OCI-M1 (cell line): ENCODE data around the gene RIPOR2.

ENCODE experiments used
- DNase-seq: peaks from one replicate; lab custom pipeline; 2025; lab: John Stamatoyannopoulos, UW

RIPOR2 gene

DNA sequence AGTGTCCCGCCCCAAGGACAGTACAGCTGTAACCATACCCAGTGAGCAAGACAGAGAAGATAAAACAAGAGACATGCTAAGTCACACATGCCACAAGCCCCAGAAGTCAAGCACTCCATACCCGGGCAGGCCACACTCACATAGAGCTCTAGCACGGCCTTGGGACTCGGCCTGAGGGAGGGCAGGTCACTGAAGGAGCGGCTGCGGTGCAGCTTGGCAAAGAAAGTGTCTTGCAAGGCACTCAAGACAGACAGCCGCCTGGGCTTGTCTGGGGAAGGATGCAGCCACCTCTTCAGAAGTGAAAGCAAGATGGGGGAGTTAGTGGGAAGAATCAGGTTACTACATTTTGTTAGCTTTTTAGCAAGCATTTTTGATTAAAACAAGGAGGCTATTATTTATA, 88.4 kb downstream of the RIPOR2 start:
- no peak for DNase-seq

- DNase-seq = no peak
Observed at GRCh38 chr6:24845578-24845977, 90.2 kb downstream of the RIPOR2 start.

- no peak for DNase-seq
Observed at GRCh38 chr6:24844903-24845302, 90.9 kb downstream of the RIPOR2 start.

DNA sequence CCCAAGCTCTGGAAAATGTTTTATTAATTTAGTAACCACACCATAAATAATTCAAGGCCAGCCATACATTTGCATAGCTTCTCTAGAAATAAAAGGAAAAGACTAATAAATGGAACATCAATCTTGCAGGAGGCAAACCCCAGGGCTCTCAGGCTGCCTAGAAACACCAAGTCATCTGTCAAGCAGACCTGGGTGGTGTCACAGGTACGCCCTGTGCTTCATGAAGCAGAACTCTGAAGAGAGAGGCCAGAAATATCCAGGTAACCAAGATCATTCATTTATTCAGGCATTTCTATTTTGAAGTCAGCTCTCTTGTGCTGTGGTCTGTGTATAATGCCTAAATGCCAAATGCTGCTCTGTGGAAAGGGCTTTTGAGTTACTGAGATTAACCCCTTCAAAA, 91.7 kb downstream of the RIPOR2 start:
- DNase-seq = no peak

GRCh38 chr6:24840187-24840586, 95.6 kb downstream of the RIPOR2 start:
- no peak for DNase-seq

GRCh38 chr6:24838994-24839393, 96.8 kb downstream of the RIPOR2 start:
- no peak for DNase-seq

GRCh38 chr6:24838081-24838480, 97.7 kb downstream of the RIPOR2 start:
- no peak for DNase-seq

GRCh38 chr6:24836109-24836508, 99.7 kb downstream of the RIPOR2 start:
- DNase-seq = no peak

DNA sequence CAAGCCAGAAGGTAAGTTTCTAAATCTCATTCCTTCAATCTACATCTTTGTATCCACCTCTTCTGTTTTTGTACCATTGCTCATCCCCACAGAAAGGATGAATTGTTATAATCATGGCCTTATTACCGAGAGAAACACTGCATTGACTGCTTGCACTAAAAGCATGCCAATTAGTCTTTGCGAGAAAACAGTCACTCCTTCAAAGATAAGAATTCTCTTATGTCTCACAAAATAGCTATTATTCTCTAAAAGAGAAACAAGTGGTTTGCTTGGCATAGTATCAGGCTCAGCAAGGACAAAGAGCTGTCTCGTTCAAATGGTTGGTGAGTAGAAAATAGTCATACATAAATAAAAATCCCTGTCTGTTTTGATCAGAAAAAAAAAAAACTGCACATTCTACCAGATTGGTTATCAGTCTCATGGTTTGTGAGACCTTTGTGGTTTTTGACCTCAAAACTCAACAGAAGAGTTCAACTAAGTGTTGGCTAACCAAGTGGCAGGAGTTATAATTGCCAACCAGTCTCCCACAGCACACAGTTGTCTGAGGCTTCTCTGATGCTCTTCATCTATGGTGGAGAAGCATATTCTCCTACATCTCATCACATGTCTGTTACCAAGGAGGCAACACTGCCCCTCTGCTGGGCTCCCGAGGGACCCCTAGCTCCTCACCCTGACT, 101.9 kb downstream of the RIPOR2 start:
- DNase-seq = no peak

DNA sequence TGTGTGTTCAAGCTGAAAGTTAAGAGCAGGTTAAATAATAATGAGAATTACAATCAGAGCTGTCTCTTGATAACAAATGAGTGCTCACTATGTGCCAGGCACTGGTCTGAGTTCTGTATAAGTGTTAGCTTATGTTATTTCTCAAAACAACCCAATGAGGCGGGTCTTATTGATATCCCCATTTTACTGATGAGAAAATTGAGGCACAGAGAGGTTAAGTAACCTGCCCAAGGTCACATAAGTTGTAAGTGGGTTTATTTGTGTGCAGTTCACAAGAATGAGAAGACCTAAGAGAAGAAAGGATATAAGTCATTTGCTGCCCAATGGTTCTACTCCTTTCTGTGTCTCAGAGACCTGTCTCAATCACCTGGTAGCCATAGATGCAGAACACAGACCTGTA, 103.0 kb downstream of the RIPOR2 start:
- DNase-seq = no peak

DNA sequence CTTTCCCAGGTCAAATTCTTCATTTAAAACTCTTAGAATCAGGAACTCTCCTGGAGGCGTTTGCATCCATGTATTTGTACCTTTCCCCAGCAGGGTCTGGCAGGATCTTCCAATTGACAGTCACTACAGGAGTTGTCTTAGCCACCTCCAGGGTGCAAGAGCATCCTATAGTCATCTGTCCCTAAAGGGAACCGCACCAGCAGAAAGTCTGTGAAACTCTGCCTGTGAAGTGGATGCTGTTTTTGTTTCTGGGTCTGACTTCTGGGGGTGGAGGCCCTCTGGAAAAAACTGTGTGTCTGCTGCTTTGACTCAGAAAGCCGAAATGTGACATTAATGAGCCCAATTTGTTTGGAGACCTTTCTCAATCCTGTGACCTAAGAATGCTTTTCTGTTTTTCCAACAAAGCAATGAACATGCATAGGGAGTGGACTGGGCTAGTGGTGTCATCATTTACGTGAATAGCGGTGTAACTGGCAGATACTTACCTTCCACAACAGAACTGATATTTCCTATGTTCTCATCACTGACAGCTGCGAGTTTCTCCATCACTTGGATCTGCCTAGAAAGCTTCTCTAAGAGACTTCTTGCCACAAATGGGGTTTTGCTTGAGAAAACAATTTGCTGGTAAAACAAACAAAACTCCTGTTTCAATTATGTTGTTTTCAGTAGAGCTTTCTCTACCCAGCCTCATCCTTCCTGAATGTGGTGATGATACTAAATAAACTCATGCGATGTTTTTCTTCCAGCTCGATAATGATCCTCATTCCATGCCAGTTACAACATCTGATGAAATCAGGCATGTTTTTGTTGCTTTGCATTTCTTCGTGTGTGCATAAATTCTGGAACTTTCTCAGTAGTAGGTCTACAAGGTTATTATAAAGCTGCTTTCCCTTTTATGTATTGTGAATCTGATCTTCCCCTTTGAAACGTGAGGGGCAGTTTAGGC, 103.7 kb downstream of the RIPOR2 start:
- DNase-seq = no peak

DNA sequence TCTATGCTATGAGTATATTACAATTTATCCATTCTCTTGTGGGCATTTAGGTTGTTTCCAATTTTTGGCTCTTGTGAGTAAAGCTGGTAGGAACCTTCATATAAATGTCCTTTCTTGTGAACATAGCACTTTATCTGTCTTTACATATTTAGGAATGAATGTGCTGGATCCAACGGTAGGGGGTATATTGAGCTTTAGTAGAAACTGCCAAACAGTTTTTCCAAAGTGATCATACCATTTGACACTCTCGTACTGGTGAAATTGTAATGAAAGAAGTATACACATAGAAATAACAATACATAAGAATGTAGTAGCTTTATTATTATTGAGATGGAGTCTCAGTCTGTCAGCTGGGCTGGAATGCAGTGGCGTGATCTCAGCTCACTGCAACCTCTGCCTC, 106.1 kb downstream of the RIPOR2 start:
- DNase-seq = no peak

- no peak for DNase-seq
Observed at GRCh38 chr6:24827970-24828369, 107.8 kb downstream of the RIPOR2 start.

DNA sequence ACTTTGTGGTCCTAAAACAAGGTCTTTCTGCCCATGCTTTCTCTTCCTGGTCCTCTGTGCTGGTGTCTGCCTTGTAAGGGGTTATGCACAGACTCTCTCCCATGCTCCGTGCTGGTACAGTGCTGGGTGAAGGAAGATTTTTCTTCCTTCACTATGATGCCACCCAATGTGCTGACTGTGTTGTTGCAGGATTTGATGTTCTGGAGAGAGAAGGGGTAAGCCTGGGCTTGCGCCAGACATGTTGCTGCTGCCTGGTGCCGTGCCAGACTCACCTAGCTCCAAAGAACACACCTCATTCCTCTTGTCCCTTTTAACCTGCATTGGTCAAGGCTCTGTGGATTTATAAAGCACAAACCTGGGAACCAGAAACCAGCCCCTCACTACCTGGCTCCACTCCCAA, 108.6 kb downstream of the RIPOR2 start:
- no peak for DNase-seq

DNA sequence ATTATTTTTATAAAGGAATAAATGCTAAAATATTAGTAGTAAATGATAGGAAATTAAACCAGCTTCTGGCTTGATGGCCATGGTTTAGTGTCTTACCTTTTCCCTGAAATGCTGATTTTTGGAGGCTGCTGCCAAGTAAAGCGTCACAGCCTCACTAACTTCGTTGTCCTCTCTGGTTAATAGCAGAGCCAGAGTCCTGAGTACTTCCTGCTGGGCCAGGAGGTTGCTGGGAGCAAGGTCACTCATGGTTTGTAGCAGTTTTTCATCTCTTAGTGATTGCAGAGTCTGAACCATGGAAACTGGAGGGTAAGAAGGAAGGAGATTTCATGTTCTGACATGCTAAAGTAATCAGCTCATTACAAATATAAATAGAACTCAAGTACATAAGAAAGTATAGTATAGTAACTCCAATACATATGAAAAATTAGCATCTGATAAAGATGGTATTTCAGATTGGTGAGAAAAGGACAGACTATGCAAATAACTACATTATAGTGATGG, 110.6 kb downstream of the RIPOR2 start:
- no peak for DNase-seq

GRCh38 chr6:24824142-24824938, 111.4 kb downstream of the RIPOR2 start:
- no peak for DNase-seq

GRCh38 chr6:24823185-24823584, 112.6 kb downstream of the RIPOR2 start:
- no peak for DNase-seq

DNA sequence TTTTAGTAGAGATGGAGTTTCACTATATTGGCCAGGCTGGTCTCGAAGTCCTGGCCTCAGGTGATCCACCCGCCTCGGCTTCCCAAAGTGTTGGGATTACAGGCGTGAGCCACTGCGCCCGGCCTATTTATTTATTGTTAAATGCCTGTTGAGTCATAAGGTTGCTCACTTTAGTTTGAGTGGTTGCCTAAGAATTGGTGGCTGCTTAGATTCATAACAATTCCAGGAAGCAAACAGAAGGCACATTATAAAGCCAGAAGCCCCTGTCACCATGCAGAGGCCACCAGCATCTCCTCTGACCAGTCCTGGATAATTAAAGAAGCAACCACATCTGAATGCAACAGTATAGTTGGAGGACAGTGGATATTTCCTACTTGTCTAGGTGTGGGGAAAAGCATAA, 113.1 kb downstream of the RIPOR2 start:
- DNase-seq = no peak

DNA sequence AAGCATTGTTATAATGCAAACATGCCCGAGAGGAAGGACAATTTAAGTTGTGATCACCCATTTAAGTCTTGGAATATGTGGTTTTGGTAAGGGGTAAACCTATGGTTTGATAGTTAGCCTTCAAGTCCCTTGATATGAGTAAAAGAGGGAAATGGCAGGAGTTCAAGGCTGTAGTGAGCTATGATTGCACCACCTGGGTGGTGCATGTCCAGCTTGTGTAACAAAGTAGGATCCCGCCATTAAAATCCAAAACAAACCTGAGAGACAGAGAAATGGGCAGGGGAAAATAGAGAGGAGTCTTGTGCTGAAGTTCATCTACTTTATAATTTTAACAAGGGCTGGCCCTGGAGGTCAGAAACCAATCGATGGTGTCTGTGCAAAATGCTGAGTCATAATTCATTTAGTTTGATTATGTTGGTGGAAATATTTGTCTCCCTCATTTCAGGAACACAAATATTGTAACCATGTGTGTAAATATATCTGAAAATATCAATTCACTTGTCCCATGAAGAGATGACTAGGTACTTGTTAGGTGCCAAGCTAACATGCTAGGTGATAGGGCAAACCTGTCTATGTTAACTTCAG, 113.8 kb downstream of the RIPOR2 start:
- DNase-seq = no peak

DNA sequence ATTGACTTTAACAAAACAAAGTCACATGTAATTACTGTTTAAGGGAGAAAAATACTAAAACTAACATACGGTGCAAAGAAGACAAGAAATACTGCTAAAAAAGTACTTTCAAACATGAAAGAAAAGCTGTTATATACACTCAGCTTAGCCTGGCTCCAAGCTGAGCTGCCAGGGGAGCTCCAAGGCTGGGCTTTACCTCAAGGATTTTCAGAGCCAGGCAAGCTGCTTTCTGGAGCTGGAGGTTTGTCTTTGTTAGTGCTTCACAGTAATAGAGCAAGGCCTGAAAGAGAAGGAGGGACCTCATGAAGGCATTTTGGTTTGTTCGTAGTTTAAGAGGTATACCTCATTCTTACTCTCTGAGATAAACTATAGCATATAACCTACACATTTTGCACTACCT, 117.4 kb downstream of the RIPOR2 start:
- no peak for DNase-seq

DNA sequence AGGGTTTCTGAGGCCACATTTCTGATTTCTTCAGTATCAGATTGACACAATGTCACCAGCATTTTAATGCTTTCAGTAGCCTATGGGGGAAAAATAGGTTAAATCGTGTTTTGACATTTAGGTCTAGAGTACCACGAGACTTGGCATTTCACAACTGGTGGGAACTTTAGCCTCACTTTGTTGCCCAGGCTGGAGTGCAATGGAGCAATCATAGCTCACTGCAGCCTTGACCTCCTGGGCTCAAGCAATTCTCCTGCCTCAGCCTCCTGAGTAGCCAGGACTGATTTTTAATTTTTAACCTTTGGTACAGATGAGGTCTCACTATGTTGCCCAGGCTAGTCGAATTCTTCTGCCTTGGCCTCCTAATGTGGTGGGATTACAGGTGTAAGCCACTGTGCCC, 126.0 kb downstream of the RIPOR2 start:
- no peak for DNase-seq

GRCh38 chr6:24807584-24807983, 128.2 kb downstream of the RIPOR2 start:
- no peak for DNase-seq
